Stomach (tissue), 9 donors: ENCODE data around the gene AGAP9. TPM values are rescaled to one million over a fixed set of nuclear protein-coding genes. Genes with fewer than 3 reads are reported as not detected.

Experiments used
- DNase-seq, 2 donors: peaks; one replicate each; pipeline versions ENCODE4 v3.0.0 to v3.0.0-alpha.2; 2013 to 2019
- H3K27ac ChIP-seq, 5 donors: fragments of 200-600 bp in 4 of 5; sonication (generic) in 4 of 5; one replicate each; pipeline ENCODE4 v1.5.1; 2013 to 2019; ENCODE audit warnings: mild to moderate bottlenecking in 1 of 5, moderate library complexity in 1 of 5
- H3K27me3 ChIP-seq, 3 donors: fragments of 200-600 bp; sonication (generic); one replicate each; pipeline ENCODE4 v1.5.1; 2017 to 2019; ENCODE audit warnings: mixed run types in 1 of 3
- H3K36me3 ChIP-seq, 4 donors: fragments of 200-600 bp; sonication (generic); 1 replicate in 3 of 4; 2 replicates in 1 of 4; pipeline ENCODE4 v1.5.1; 2016 to 2019
- H3K4me1 ChIP-seq, 4 donors: fragments of 200-600 bp; sonication (generic); one replicate each; pipeline ENCODE4 v1.5.1; 2016 to 2019
- H3K4me3 ChIP-seq, 4 donors: fragments of 200-600 bp; sonication (generic) in 3 of 4; one replicate each; pipeline ENCODE4 v1.5.1; 2016 to 2019; ENCODE audit warnings: mild to moderate bottlenecking in 1 of 4
- H3K9me3 ChIP-seq, 4 donors: fragments of 200-600 bp; sonication (generic); one replicate each; pipeline ENCODE4 v1.5.1; 2016 to 2019
- EP300 ChIP-seq: sonication (generic); formaldehyde crosslinking; IDR thresholded peaks from one replicate; pipeline ENCODE4 v1.6.1; 2017; ENCODE audit warnings: antibody characterized with exemption
- POLR2A ChIP-seq, 4 donors: fragments of 450-650 bp; IDR thresholded peaks; one replicate each; pipeline ENCODE4 v1.6.1; 2016; ENCODE audit warnings: antibody characterized with exemption in 4 of 4, control low read depth in 2 of 4, mild to moderate bottlenecking in 1 of 4, moderate library complexity in 1 of 4
- POLR2AphosphoS5 ChIP-seq, 3 donors: sonication (generic); formaldehyde crosslinking; IDR thresholded peaks; one replicate each; pipeline ENCODE4 v1.6.1; 2016; ENCODE audit warnings: antibody characterized with exemption in 3 of 3
- WGBS, 5 donors: extraction: QIAGEN DNeasy Blood & Tissue Kit in 3 of 5; methylation state at CpG; one replicate each; pipeline versions ENCODE4 v1.1.5 to v1.1.7; 2013 to 2018; 5-methylcytosine and 5-hydroxymethylcytosine counted together
- intact Hi-C: fragments of 100-400 bp; cut with DNase I; formaldehyde crosslinking; loops from one replicate; pipeline ENCODE4 v1.15.1; 2023; ENCODE audit warnings: low total_unique reads
- polyA plus RNA-seq, 3 donors: library from polyadenylated mRNA; stranded (reverse); fragments of 200-250 nt; gene quantifications; one replicate each; pipeline ENCODE4 v1.2.3, GENCODE V29; 2013
- small RNA-seq, 4 donors: library from RNA; depleted of rRNA; stranded (forward); fragments of <200 nt; gene quantifications; one replicate each; pipeline ENCODE3, GENCODE V24; 2016
- total RNA-seq, 5 donors: library from RNA; depleted of rRNA; stranded (reverse); fragments of >200 nt; gene quantifications; one replicate each; pipeline versions ENCODE4 v1.1.0 to v1.2.3, GENCODE V29; 2014 to 2016
- TF ChIP-seq, protein P1 (sequence below), 7 experiments: fragments of 450-650 bp in 4 of 7; fragments of 200-600 bp in 3 of 7; sonication (generic) in 3 of 7; IDR thresholded peaks; one replicate each; pipeline ENCODE4 v1.5.1; 2016 to 2019; ENCODE audit warnings: antibody characterized with exemption in 7 of 7, control low read depth in 2 of 7, mild to moderate bottlenecking in 1 of 7
- donor health status: healthy with polysubstance abuse.
- donor health status: Bipolar disorder and iron deficiency.
- donor health status: healthy.

AGAP9 gene
- total and polyA plus RNA-seq, 8 donors, result 1.4 to 40.3 (median 10.4) TPM

DNA sequence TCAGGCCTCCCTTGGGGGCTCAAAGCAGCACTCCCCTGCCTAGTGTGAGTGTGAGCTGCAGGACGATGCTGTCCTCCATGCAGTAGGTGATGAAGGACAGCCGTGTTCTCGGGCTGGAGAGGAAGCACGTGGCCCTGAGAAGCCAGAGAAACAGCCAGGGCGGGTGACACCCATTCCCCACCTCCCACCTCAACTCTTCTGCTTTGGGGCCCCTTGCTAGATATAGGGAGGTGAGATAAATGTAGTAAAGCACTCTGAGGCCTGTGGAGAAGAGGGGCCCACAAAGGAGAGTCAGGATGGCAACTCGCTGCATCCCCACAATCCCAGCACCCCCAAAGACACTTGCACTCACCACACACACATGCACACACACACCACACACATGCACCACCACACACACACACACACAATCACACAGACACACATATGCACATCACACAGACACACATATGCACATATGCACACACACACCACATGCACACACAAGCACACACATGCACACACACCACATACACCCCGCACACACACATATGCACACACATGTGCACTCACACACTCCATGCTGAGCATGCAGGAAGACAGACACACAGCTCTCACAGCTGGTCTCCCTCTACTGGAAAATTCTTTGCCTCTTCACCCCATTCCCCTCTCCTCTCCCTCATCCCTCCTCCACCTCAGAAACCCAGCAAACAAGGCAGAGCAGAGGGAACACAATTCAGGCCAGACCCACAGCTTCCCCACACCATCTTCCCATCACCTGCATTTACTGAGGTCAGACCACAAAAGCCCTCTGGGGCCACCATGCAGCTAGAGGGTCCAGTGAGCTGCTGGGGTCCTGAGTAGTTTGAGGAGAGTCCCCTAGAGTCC, 70.1 kb downstream of the AGAP9 start:
- no peaks in the 10 kb centered on the region for H3K4me1 ChIP-seq
- TF ChIP-seq POLR2AphosphoS5 (IDR thresholded peaks at IDR 0.05), result no peak
- no peak for TF ChIP-seq POLR2A (IDR thresholded peaks at IDR 0.05)
- TF ChIP-seq EP300, result no peak
- TF ChIP-seq, protein P1, sequence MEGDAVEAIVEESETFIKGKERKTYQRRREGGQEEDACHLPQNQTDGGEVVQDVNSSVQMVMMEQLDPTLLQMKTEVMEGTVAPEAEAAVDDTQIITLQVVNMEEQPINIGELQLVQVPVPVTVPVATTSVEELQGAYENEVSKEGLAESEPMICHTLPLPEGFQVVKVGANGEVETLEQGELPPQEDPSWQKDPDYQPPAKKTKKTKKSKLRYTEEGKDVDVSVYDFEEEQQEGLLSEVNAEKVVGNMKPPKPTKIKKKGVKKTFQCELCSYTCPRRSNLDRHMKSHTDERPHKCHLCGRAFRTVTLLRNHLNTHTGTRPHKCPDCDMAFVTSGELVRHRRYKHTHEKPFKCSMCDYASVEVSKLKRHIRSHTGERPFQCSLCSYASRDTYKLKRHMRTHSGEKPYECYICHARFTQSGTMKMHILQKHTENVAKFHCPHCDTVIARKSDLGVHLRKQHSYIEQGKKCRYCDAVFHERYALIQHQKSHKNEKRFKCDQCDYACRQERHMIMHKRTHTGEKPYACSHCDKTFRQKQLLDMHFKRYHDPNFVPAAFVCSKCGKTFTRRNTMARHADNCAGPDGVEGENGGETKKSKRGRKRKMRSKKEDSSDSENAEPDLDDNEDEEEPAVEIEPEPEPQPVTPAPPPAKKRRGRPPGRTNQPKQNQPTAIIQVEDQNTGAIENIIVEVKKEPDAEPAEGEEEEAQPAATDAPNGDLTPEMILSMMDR (IDR thresholded peaks at IDR 0.05), result no peak
- H3K27me3 ChIP-seq, result peaks cover 0 to 4% (median 0%) of the 10 kb centered on the region in 3 donors
- no peaks in the 10 kb centered on the region for H3K36me3 ChIP-seq
- 59 to 70% (median 67%) methylated on average over 5 to 7 of the region's 7 CpGs for WGBS, 5 donors
- no peak for DNase-seq
- no peak overlapping the region for H3K4me3 ChIP-seq
- intact Hi-C loops, result no loop called here
- H3K9me3 ChIP-seq, result no peaks in the 10 kb centered on the region
- no peak overlapping the region for H3K27ac ChIP-seq

DNA sequence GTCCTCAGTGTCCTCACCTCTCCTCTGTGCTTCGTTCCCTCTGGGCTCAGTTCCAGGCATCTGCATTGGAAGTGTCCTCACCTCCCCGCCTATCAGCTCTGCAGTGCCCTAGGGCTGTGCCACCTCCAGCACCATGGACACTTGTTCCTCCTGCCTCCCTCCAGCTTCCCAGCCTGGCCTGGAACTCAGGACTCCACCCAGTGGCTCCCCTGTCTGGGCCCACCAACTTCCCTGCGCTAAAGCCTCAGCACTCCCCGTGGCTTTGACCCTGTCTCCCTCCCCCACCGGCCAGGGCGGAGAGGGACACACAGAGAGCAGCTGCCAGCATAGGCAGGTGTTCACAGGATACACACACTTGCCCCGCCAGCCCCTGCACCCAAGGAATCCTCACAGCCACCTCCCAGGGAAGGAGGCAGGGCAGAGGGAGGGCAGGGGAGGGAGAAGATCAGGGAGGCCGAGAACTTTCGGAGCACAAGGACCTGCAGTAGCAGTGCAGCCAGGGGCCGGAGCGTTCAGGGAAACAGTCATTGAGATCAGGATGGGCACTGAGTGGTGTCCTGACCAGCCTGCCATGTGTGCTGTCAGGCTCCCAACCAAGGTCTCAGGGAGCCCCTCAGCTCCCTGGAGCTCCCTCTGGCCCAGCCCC, 70.8 kb downstream of the AGAP9 start:
- Histone ChIP-seq H3K9me3 (no peaks in the 10 kb centered on the region), H3K4me3 (no peak overlapping the region), H3K4me1 (no peaks in the 10 kb centered on the region), H3K27me3 (peaks cover 0 to 4% (median 0%) of the 10 kb centered on the region in 3 donors), H3K27ac (no peak overlapping the region), H3K36me3 (no peaks in the 10 kb centered on the region)
- 54 to 65% (median 61%) methylated on average over 7 to 11 of the region's 11 CpGs for WGBS, 5 donors
- intact Hi-C loops, result no loop called here
- no peak for DNase-seq
- no peak for TF ChIP-seq POLR2A (IDR thresholded peaks at IDR 0.05)
- TF ChIP-seq, protein P1 (IDR thresholded peaks at IDR 0.05), result no peak

DNA sequence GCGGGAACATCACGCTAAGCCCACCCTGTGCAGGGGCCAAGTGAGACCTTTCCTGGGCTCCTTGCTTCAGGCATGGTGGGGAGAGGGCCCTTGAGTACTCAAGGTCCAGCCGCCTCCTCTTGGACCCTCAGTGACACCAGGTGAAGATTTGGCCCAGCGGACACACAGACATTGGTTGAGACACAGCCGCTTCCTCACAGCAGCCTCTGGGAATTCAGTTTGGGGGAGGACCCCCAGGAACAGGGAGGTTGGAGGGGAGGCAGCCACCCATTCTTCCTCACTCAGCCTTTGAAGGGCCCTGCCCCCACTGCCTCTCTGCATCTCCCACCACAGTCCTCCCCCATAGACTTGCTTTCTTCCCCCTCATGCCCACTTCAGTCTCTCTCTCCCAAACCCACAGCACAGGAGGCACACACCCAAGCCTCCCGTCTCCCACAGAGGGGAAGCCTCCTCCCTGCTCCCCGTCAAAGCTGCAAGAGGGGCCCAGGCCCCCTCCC, 71.4 kb downstream of the AGAP9 start:
- peaks cover 0 to 4% (median 0%) of the 10 kb centered on the region in 3 donors for H3K27me3 ChIP-seq
- DNase-seq, result no peak
- peaks cover 0 to under 1% (median 0%) of the 10 kb centered on the region in 4 donors for H3K9me3 ChIP-seq
- H3K27ac ChIP-seq, result no peak overlapping the region
- H3K4me1 ChIP-seq, result no peaks in the 10 kb centered on the region
- H3K4me3 ChIP-seq, result no peak overlapping the region
- TF ChIP-seq EP300 (no peak), POLR2AphosphoS5 (IDR thresholded peaks at IDR 0.05) (no peak), POLR2A (IDR thresholded peaks at IDR 0.05) (no peak)
- TF ChIP-seq, protein P1 (IDR thresholded peaks at IDR 0.05), result no peak
- 73 to 82% (median 81%) methylated on average over 5 to 7 of the region's 7 CpGs for WGBS, 5 donors
- H3K36me3 ChIP-seq, result no peaks in the 10 kb centered on the region
- intact Hi-C loops, result no loop called here

Small RNA genes within 50 kb of the gene (small RNA-seq; reads per million reads assigned to genes)
- 0 reads per million in 4 donors for gene AL591684.3
- gene RNA5SP312, result 0 reads per million in 4 donors

Other genes starting within 250 kb of the AGAP9 start
- gene GDF10, start 223.4 kb downstream of the AGAP9 start, total RNA-seq, result 1 to 10 TPM in 1 of 5 donors, not detected in 4; 2.6 TPM
- under 1 TPM in 2 of 3 donors, not detected in 1; 0.31 to 0.90 TPM for gene GDF10, start 223.4 kb downstream of the AGAP9 start, polyA plus RNA-seq
- gene GDF2, start 201.2 kb downstream of the AGAP9 start, total RNA-seq, result not detected
- not detected for gene GDF2, start 201.2 kb downstream of the AGAP9 start, polyA plus RNA-seq
- not detected for gene RBP3, start 175.3 kb downstream of the AGAP9 start, total RNA-seq
- not detected for gene RBP3, start 175.3 kb downstream of the AGAP9 start, polyA plus RNA-seq
- 10 to 100 TPM in 1 of 5 donors, 1 to 10 TPM in 1, under 1 TPM in 2, not detected in 1; 0.43 to 15.1 (median 1.4) TPM for gene ZNF488, start 139.3 kb downstream of the AGAP9 start, total RNA-seq
- under 1 TPM in 2 of 3 donors, not detected in 1; 0.50 to 0.68 TPM for gene ZNF488, start 139.3 kb downstream of the AGAP9 start, polyA plus RNA-seq
- gene ANXA8, start 39.5 kb downstream of the AGAP9 start, total RNA-seq, result 1 to 10 TPM in 1 of 5 donors, not detected in 4; 4.8 TPM
- 10 to 100 TPM in 1 of 3 donors, under 1 TPM in 2; 0.37 to 77.4 (median 0.61) TPM for gene ANXA8, start 39.5 kb downstream of the AGAP9 start, polyA plus RNA-seq
- gene FAM25G, start 31.9 kb downstream of the AGAP9 start, total RNA-seq, result not detected
- not detected for gene FAM25G, start 31.9 kb downstream of the AGAP9 start, polyA plus RNA-seq
- under 1 TPM in 1 of 5 donors, not detected in 4; 0.73 TPM for gene SYT15B, start 240.0 kb upstream of the AGAP9 start, total RNA-seq
- gene SYT15B, start 240.0 kb upstream of the AGAP9 start, polyA plus RNA-seq, result under 1 TPM in 2 of 3 donors, not detected in 1; 0.20 to 0.31 TPM